GM19023 (cell line): Measurements from ENCODE around the gene KCNJ3.
"Not testable (repeated sequence)": the region's sequence is repeated elsewhere in the genome, so short reads cannot be mapped to it uniquely, and the experiment has no call there.

Experiments used
- ATAC-seq: cut with Tn5 transposase; IDR thresholded peaks from one replicate; pipeline ENCODE4 v1.9.1; 2021; ENCODE audit warnings: mild to moderate bottlenecking, moderate library complexity; ENCODE audit not compliant: unreplicated experiment

The KCNJ3 gene

GRCh38 chr2:154836632-154837031 is 138.1 kb downstream of the KCNJ3 start:
- no peak for ATAC-seq

- ATAC-seq: no peak
Observed at GRCh38 chr2:154837035-154837434, 138.5 kb downstream of the KCNJ3 start.

GRCh38 chr2:154844513-154844912 is 146.0 kb downstream of the KCNJ3 start:
- ATAC-seq: no peak

GRCh38 chr2:154846842-154847241 is 148.3 kb downstream of the KCNJ3 start:
- ATAC-seq: no peak

GRCh38 chr2:154849482-154849881 is 151.0 kb downstream of the KCNJ3 start:
- ATAC-seq: no peak

- no peak for ATAC-seq
Observed at GRCh38 chr2:154850532-154850931, 152.0 kb downstream of the KCNJ3 start.

- no peak for ATAC-seq
Observed at GRCh38 chr2:154855138-154855537, 156.6 kb downstream of the KCNJ3 start.

- not testable (repeated sequence) for ATAC-seq
Observed at GRCh38 chr2:154867151-154867550, 168.7 kb downstream of the KCNJ3 start.

GRCh38 chr2:154875999-154876398 is 177.5 kb downstream of the KCNJ3 start:
- ATAC-seq: no peak

GRCh38 chr2:154882725-154883124 is 184.2 kb downstream of the KCNJ3 start:
- no peak for ATAC-seq

GRCh38 chr2:154886316-154886715 is 187.8 kb downstream of the KCNJ3 start:
- ATAC-seq: no peak

GRCh38 chr2:154898269-154898668 is 199.8 kb downstream of the KCNJ3 start:
- ATAC-seq: no peak

GRCh38 chr2:154901063-154901462 is 202.6 kb downstream of the KCNJ3 start:
- ATAC-seq: no peak
